Neural cell (in vitro differentiated cells): Measurements from ENCODE around the gene LDLRAD4. TPM values are rescaled to one million over a fixed set of nuclear protein-coding genes. Genes with fewer than 3 reads are reported as not detected.

Source experiments
- H2AFZ ChIP-seq: fragments of 200-600, 300-800 bp; sonication (generic), shearing (Covaris generic); 2 replicates; pipeline ENCODE4 v1.6.0; 2014; ENCODE audit warnings: low read depth, mild to moderate bottlenecking, antibody characterized with exemption, low read length, moderate library complexity
- H3F3A ChIP-seq: fragments of 200-600 bp; shearing (Covaris generic); 2 replicates; pipeline ENCODE4 v1.6.1; 2016; ENCODE audit warnings: mild to moderate bottlenecking, moderate library complexity, mixed read lengths, antibody characterized with exemption, low read length; ENCODE audit not compliant: insufficient read depth, poor library complexity, severe bottlenecking
- H3K27ac ChIP-seq: fragments of 200-600, 300-800 bp; sonication (generic), shearing (Covaris generic); 2 replicates; pipeline ENCODE4 v1.5.1; 2014; ENCODE audit warnings: mild to moderate bottlenecking, low read length, moderate library complexity
- H3K27me3 ChIP-seq: fragments of 300-800, 200-600 bp; sonication (generic), shearing (Covaris generic); 2 replicates; pipeline ENCODE4 v1.6.0; 2014; ENCODE audit warnings: mild to moderate bottlenecking, low read depth, low read length, moderate library complexity; ENCODE audit not compliant: insufficient read depth
- H3K36me3 ChIP-seq: fragments of 300-800, 200-600 bp; sonication (generic), shearing (Covaris generic); 2 replicates; pipeline ENCODE4 v1.5.1; 2014; ENCODE audit warnings: mild to moderate bottlenecking, antibody characterized with exemption, low read length, moderate library complexity; ENCODE audit not compliant: insufficient read depth
- H3K4me2 ChIP-seq: fragments of 300-800, 200-600 bp; sonication (generic), shearing (Covaris generic); 2 replicates; pipeline ENCODE4 v1.6.0; 2014; ENCODE audit warnings: mild to moderate bottlenecking, low read length
- H3K4me3 ChIP-seq: fragments of 300-800, 200-600 bp; sonication (generic), shearing (Covaris generic); 2 replicates; pipeline ENCODE4 v1.5.1; 2014; ENCODE audit warnings: mild to moderate bottlenecking, low read length, moderate library complexity
- H3K79me2 ChIP-seq: fragments of 200-600 bp; shearing (Covaris generic); replicated peaks from 2 replicates; pipeline ENCODE4 v1.6.0; 2014; ENCODE audit warnings: mild to moderate bottlenecking, low read length, moderate library complexity; ENCODE audit not compliant: insufficient read depth
- H3K9ac ChIP-seq: fragments of 300-800, 200-600 bp; sonication (generic), shearing (Covaris generic); 2 replicates; pipeline ENCODE4 v1.6.1; 2016; ENCODE audit warnings: mild to moderate bottlenecking, low read length, mixed read lengths
- H3K9me2 ChIP-seq: fragments of 200-600 bp; shearing (Covaris generic); 2 replicates; pipeline ENCODE4 v1.6.1; 2016; ENCODE audit warnings: mild to moderate bottlenecking, low read length, mixed read lengths; ENCODE audit not compliant: insufficient read depth
- H3K9me3 ChIP-seq: fragments of 200-600, 300-800 bp; sonication (generic), shearing (Covaris generic); 2 replicates; pipeline ENCODE4 v1.6.1; 2016; ENCODE audit warnings: mild to moderate bottlenecking, mixed run types, low read length, moderate library complexity, mixed read lengths
- H4K20me1 ChIP-seq: fragments of 200-600 bp; shearing (Covaris generic); 2 replicates; pipeline ENCODE4 v1.6.1; 2016; ENCODE audit warnings: mild to moderate bottlenecking, mixed run types; ENCODE audit not compliant: insufficient read depth
- CTCF ChIP-seq: fragments of 450-650 bp; IDR thresholded peaks from 2 replicates; pipeline ENCODE4 v1.5.1; 2014; ENCODE audit warnings: antibody characterized with exemption, mild to moderate bottlenecking, moderate library complexity; ENCODE audit not compliant: poor library complexity, severe bottlenecking
- EP300 ChIP-seq: fragments of 450-650 bp; conservative IDR thresholded peaks from 2 replicates; pipeline ENCODE4 v1.6.1; 2014; ENCODE audit warnings: antibody characterized with exemption, mild to moderate bottlenecking, moderate library complexity; ENCODE audit not compliant: poor library complexity, severe bottlenecking
- EZH2 ChIP-seq: fragments of 200-600, 300-800 bp; shearing (Covaris generic), sonication (generic); IDR thresholded peaks from 2 replicates; pipeline ENCODE4 v1.6.1; 2014; ENCODE audit warnings: antibody characterized with exemption, low read length, borderline replicate concordance, mild to moderate bottlenecking; ENCODE audit not compliant: insufficient read depth, poor library complexity, severe bottlenecking
- MXI1 ChIP-seq: fragments of 450-650 bp; conservative IDR thresholded peaks from 2 replicates; pipeline ENCODE4 v1.6.1; 2014; ENCODE audit warnings: antibody characterized with exemption, mild to moderate bottlenecking; ENCODE audit not compliant: poor library complexity, severe bottlenecking
- POLR2AphosphoS5 ChIP-seq: IDR thresholded peaks from 2 replicates; pipeline ENCODE4 v1.6.1; 2012
- RAD21 ChIP-seq: fragments of 450-650 bp; conservative IDR thresholded peaks from 2 replicates; pipeline ENCODE4 v1.6.1; 2014; ENCODE audit warnings: antibody characterized with exemption, mild to moderate bottlenecking, moderate library complexity
- REST ChIP-seq: IDR thresholded peaks from 2 replicates; pipeline ENCODE4 v1.6.1; 2012; ENCODE audit warnings: borderline replicate concordance
- SMC3 ChIP-seq: fragments of 450-650 bp; conservative IDR thresholded peaks from 2 replicates; pipeline ENCODE4 v1.6.1; 2014; ENCODE audit warnings: antibody characterized with exemption, mild to moderate bottlenecking, moderate library complexity; ENCODE audit not compliant: poor library complexity
- TAF1 ChIP-seq: IDR thresholded peaks from 2 replicates; pipeline ENCODE4 v1.6.1; 2012; ENCODE audit warnings: low read depth
- polyA plus RNA-seq: library from polyadenylated mRNA; depleted of rRNA; stranded (reverse); fragments of >200 nt; gene quantifications from 2 replicates; pipeline ENCODE4 v1.2.3, GENCODE V29; 2014

LDLRAD4 gene
- polyA plus RNA-seq, 1 donor from 2014 or later: 3.7 TPM

- Histone ChIP-seq H3K9me2 (no peaks in the 10 kb centered on the region), H3K9me3 (no peaks in the 10 kb centered on the region), H3K4me2 (no peak overlapping the region), H4K20me1 (no peaks in the 10 kb centered on the region), H3K9ac (no peak overlapping the region), H3F3A (no peaks in the 10 kb centered on the region), H3K79me2 (no peaks in the 10 kb centered on the region), H3K27ac (no peak overlapping the region), H3K27me3 (no peaks in the 10 kb centered on the region), H3K4me3 (no peak overlapping the region), H2AFZ (no peak overlapping the region), H3K36me3 (no peaks in the 10 kb centered on the region)
- TF ChIP-seq MXI1: no peak
- no peak for TF ChIP-seq TAF1
- no peak for TF ChIP-seq CTCF
- no peak for TF ChIP-seq EZH2
- no peak for TF ChIP-seq RAD21
These were observed 91.4 kb downstream of the LDLRAD4 start for GRCh38 chr18:13309748-13310670.

GRCh38 chr18:13311193-13311592 lies 92.6 kb downstream of the LDLRAD4 start:
- H3K27ac ChIP-seq: no peak overlapping the region
- no peaks in the 10 kb centered on the region for H4K20me1 ChIP-seq
- no peaks in the 10 kb centered on the region for H3K79me2 ChIP-seq
- no peaks in the 10 kb centered on the region for H3K9me2 ChIP-seq
- no peak overlapping the region for H2AFZ ChIP-seq
- H3K4me3 ChIP-seq: no peak overlapping the region
- H3K36me3 ChIP-seq: no peaks in the 10 kb centered on the region
- peaks cover 6% of the 10 kb centered on the region for H3K9me3 ChIP-seq
- no peaks in the 10 kb centered on the region for H3K27me3 ChIP-seq
- TF ChIP-seq EP300 (no peak), EZH2 (no peak), RAD21 (no peak), MXI1 (no peak), CTCF (no peak), POLR2AphosphoS5 (no peak), TAF1 (no peak), SMC3 (no peak), REST (no peak)
- no peak overlapping the region for H3K9ac ChIP-seq
- no peak overlapping the region for H3K4me2 ChIP-seq
- H3F3A ChIP-seq: no peaks in the 10 kb centered on the region
